Activated CD4-positive, alpha-beta T cell treated with anti-CD3 and anti-CD28 coated beads, Interleukin-2, amount 10 ng/mL, durations not matched to agents 7 days and 5 days (primary cell): Measurements from ENCODE around the gene RIMOC1. TPM values are rescaled to one million over a fixed set of nuclear protein-coding genes. Genes with fewer than 3 reads are reported as not detected.

Experiments
- CTCF ChIA-PET: fragments of 350-600 bp; sonication (Branson Sonifier 250); formaldehyde crosslinking; loops from one replicate; lab custom pipeline; 2021; ENCODE audit warnings: antibody characterized with exemption; lab: Charles Lee
- POLR2A ChIA-PET: fragments of 350-600 bp; sonication (Branson Sonifier 250); formaldehyde crosslinking; loops from one replicate; lab custom pipeline; 2021; ENCODE audit warnings: antibody characterized with exemption; lab: Charles Lee
- DNase-seq: peaks from one replicate; pipeline ENCODE4 v3.0.0-alpha.2; 2020
- H3K27ac Mint-ChIP-seq: one replicate; pipeline ENCODE4 v1.8.0; 2021; ENCODE audit warnings: mild to moderate bottlenecking, moderate library complexity, mixed read lengths
- H3K27me3 Mint-ChIP-seq: one replicate; pipeline ENCODE4 v1.8.0; 2021; ENCODE audit warnings: mixed read lengths
- H3K36me3 Mint-ChIP-seq: one replicate; pipeline ENCODE4 v1.8.0; 2021; ENCODE audit warnings: low read depth, mixed read lengths
- H3K4me1 Mint-ChIP-seq: one replicate; pipeline ENCODE4 v1.8.0; 2021; ENCODE audit warnings: mixed read lengths
- H3K4me3 Mint-ChIP-seq: one replicate; pipeline ENCODE4 v1.8.0; 2021; ENCODE audit warnings: mild to moderate bottlenecking, moderate library complexity, mixed read lengths
- H3K9me3 Mint-ChIP-seq: one replicate; pipeline ENCODE4 v1.8.0; 2021; ENCODE audit warnings: mixed read lengths
- total RNA-seq, 2 experiments: library from RNA; stranded (reverse); gene quantifications; one replicate each; pipeline ENCODE4 v1.2.3, GENCODE V29; 2021

RIMOC1 gene
- total RNA-seq: 10 to 100 TPM; 24.3 to 25.3 TPM

GRCh38 chr5:41903892-41904799 lies at the start of gene RIMOC1:
TSS of gene RIMOC1 (plus strand) at chr5:41904344. CDS start at chr5:41904368, 24 bp downstream.
- peaks cover 47% of the 10 kb centered on the region for H3K4me1 Mint-ChIP-seq

GRCh38 chr5:41856644-41857491 lies 47.3 kb upstream of the RIMOC1 start:
- peaks cover 14% of the 10 kb centered on the region for H3K4me1 Mint-ChIP-seq
- H3K9me3 Mint-ChIP-seq: no peaks in the 10 kb centered on the region
- POLR2A ChIA-PET: no interaction called here
- H3K36me3 Mint-ChIP-seq: peaks cover 34% of the 10 kb centered on the region
- no peak overlapping the region for H3K4me3 Mint-ChIP-seq
- peak; percentile 76 for DNase-seq
- no peak overlapping the region for H3K27ac Mint-ChIP-seq
- CTCF ChIA-PET: interaction anchor here (0.6 to 3.4 kb wide), 10 partner anchors 9 to 1033 kb away, joined by 3 to 24 read pairs (median 4); no protein-coding TSS in a partner anchor
- no peaks in the 10 kb centered on the region for H3K27me3 Mint-ChIP-seq

More at GRCh38 chr5:41903892-41904799, at the start of gene RIMOC1:
- ChIA-PET CTCF (interaction anchor here (0.8 to 1.4 kb wide), 7 partner anchors 9 to 1088 kb away, joined by 3 to 8 read pairs (median 5); partner anchors contain the start of gene FBXO4), POLR2A (interaction anchor here (0.8 to 1.4 kb wide), 5 partner anchors 19 to 1116 kb away, joined by 3 to 9 read pairs (median 3); partner anchors contain the start of gene FBXO4)
- Mint-ChIP-seq H3K27me3 (peaks cover 4% of the 10 kb centered on the region), H3K36me3 (peaks cover 30% of the 10 kb centered on the region), H3K4me3 (peak within 1 kb of the TSS; percentile 97), H3K9me3 (no peaks in the 10 kb centered on the region), H3K27ac (peak within 1 kb of the TSS; percentile 97)
- DNase-seq: peak; percentile 99

GRCh38 chr5:41857989-41858388 lies 46.2 kb upstream of the RIMOC1 start:
- Mint-ChIP-seq H3K27me3 (no peaks in the 10 kb centered on the region), H3K36me3 (peaks cover 30% of the 10 kb centered on the region), H3K4me3 (no peak overlapping the region), H3K4me1 (peaks cover 14% of the 10 kb centered on the region), H3K9me3 (no peaks in the 10 kb centered on the region), H3K27ac (no peak overlapping the region)
- DNase-seq: no peak
- ChIA-PET POLR2A (interaction anchor here (0.7 kb wide), 1 partner anchor 53 kb away, joined by 3 read pairs; no protein-coding TSS in a partner anchor), CTCF (no interaction called here)

GRCh38 chr5:41858890-41859289 lies 45.3 kb upstream of the RIMOC1 start:
- CTCF ChIA-PET: interaction anchor here (1.1 to 1.2 kb wide), 3 partner anchors 9 to 199 kb away, joined by 3 to 4 read pairs (median 3); partner anchors contain the start of gene FBXO4
- Mint-ChIP-seq H3K27me3 (no peaks in the 10 kb centered on the region), H3K4me1 (peaks cover 19% of the 10 kb centered on the region), H3K36me3 (peaks cover 24% of the 10 kb centered on the region), H3K4me3 (no peak overlapping the region), H3K27ac (no peak overlapping the region), H3K9me3 (no peaks in the 10 kb centered on the region)
- POLR2A ChIA-PET: interaction anchor here (0.7 kb wide), 1 partner anchor 52 kb away, joined by 3 read pairs; no protein-coding TSS in a partner anchor
- no peak for DNase-seq

- no peaks in the 10 kb centered on the region for H3K9me3 Mint-ChIP-seq
- H3K4me3 Mint-ChIP-seq: no peak overlapping the region
- H3K36me3 Mint-ChIP-seq: peaks cover 38% of the 10 kb centered on the region
- H3K4me1 Mint-ChIP-seq: peaks cover 54% of the 10 kb centered on the region
- DNase-seq: no peak
- H3K27me3 Mint-ChIP-seq: no peaks in the 10 kb centered on the region
- ChIA-PET CTCF (no interaction called here), POLR2A (no interaction called here)
- H3K27ac Mint-ChIP-seq: peak overlapping the region; percentile 5
These were observed 40.2 kb upstream of the RIMOC1 start for GRCh38 chr5:41863871-41864486.

GRCh38 chr5:41869151-41869723 lies 34.9 kb upstream of the RIMOC1 start:
- peak overlapping the region; percentile 89 for H3K4me3 Mint-ChIP-seq
- no peaks in the 10 kb centered on the region for H3K27me3 Mint-ChIP-seq
- H3K9me3 Mint-ChIP-seq: no peaks in the 10 kb centered on the region
- DNase-seq: peak; percentile 21
- ChIA-PET POLR2A (interaction anchor here (0.7 to 1.0 kb wide), 2 partner anchors 33 to 35 kb away, joined by 3 to 4 read pairs; partner anchors contain the start of gene RIMOC1), CTCF (interaction anchor here (0.9 to 1.0 kb wide), 2 partner anchors 13 to 26 kb away, joined by 3 read pairs; no protein-coding TSS in a partner anchor)
- peaks cover 50% of the 10 kb centered on the region for H3K4me1 Mint-ChIP-seq
- H3K27ac Mint-ChIP-seq: peak overlapping the region; percentile 94
- peaks cover 24% of the 10 kb centered on the region for H3K36me3 Mint-ChIP-seq

- Mint-ChIP-seq H3K36me3 (peaks cover 23% of the 10 kb centered on the region), H3K4me3 (peak within 1 kb of the TSS; percentile 89), H3K9me3 (peaks cover 2% of the 10 kb centered on the region), H3K4me1 (peaks cover 50% of the 10 kb centered on the region), H3K27ac (peak within 1 kb of the TSS; percentile 94), H3K27me3 (no peaks in the 10 kb centered on the region)
- ChIA-PET CTCF (no interaction called here), POLR2A (no interaction called here)
- DNase-seq: peak; percentile 95
These were observed 34.2 kb upstream of the RIMOC1 start, which contains the start of gene OXCT1 for GRCh38 chr5:41869724-41870626. TSS of gene OXCT1 (minus strand) at chr5:41870425. CDS start at chr5:41870358, 67 bp downstream.

GRCh38 chr5:41870627-41871048 lies 33.5 kb upstream of the RIMOC1 start:
- Mint-ChIP-seq H3K4me1 (peaks cover 48% of the 10 kb centered on the region), H3K27ac (peak overlapping the region; percentile 94), H3K36me3 (peaks cover 23% of the 10 kb centered on the region), H3K27me3 (no peaks in the 10 kb centered on the region), H3K9me3 (peaks cover 2% of the 10 kb centered on the region), H3K4me3 (peak overlapping the region; percentile 89)
- no peak for DNase-seq
- ChIA-PET POLR2A (no interaction called here), CTCF (no interaction called here)

- H3K27ac Mint-ChIP-seq: no peak overlapping the region
- no peak overlapping the region for H3K4me3 Mint-ChIP-seq
- DNase-seq: no peak
- H3K27me3 Mint-ChIP-seq: no peaks in the 10 kb centered on the region
- H3K4me1 Mint-ChIP-seq: peaks cover 39% of the 10 kb centered on the region
- ChIA-PET POLR2A (no interaction called here), CTCF (no interaction called here)
- H3K36me3 Mint-ChIP-seq: peaks cover 14% of the 10 kb centered on the region
- H3K9me3 Mint-ChIP-seq: peaks cover 2% of the 10 kb centered on the region
These were observed 32.3 kb upstream of the RIMOC1 start for GRCh38 chr5:41871852-41872251.

- peaks cover 2% of the 10 kb centered on the region for H3K9me3 Mint-ChIP-seq
- CTCF ChIA-PET: interaction anchor here (1.2 kb wide), 1 partner anchor 16 kb away, joined by 3 read pairs; no protein-coding TSS in a partner anchor
- POLR2A ChIA-PET: no interaction called here
- peaks cover 21% of the 10 kb centered on the region for H3K4me1 Mint-ChIP-seq
- no peak for DNase-seq
- H3K4me3 Mint-ChIP-seq: no peak overlapping the region
- H3K27ac Mint-ChIP-seq: peak overlapping the region; percentile 31
- H3K27me3 Mint-ChIP-seq: no peaks in the 10 kb centered on the region
- H3K36me3 Mint-ChIP-seq: peaks cover 2% of the 10 kb centered on the region
These were observed 29.6 kb upstream of the RIMOC1 start for GRCh38 chr5:41874512-41875060.
